Measurements from ENCODE around the gene CPSF4. TPM values are rescaled to one million over a fixed set of nuclear protein-coding genes. Genes with fewer than 3 reads are reported as not detected.
A peak's percentile ranks its signal among the peaks of the same experiment; 100 is the strongest.

The CPSF4 gene
- total RNA-seq (38.0 and 44.9 TPM in 2 replicates), polyA plus RNA-seq (17.3 and 21.9 TPM in 2 replicates), polyA minus RNA-seq (ENCODE audit: low replicate concordance) (61.0 and 99.5 TPM in 2 replicates)
- polyA plus RNA-seq (2012), result 20.1 and 28.4 TPM in 2 replicates

DNA sequence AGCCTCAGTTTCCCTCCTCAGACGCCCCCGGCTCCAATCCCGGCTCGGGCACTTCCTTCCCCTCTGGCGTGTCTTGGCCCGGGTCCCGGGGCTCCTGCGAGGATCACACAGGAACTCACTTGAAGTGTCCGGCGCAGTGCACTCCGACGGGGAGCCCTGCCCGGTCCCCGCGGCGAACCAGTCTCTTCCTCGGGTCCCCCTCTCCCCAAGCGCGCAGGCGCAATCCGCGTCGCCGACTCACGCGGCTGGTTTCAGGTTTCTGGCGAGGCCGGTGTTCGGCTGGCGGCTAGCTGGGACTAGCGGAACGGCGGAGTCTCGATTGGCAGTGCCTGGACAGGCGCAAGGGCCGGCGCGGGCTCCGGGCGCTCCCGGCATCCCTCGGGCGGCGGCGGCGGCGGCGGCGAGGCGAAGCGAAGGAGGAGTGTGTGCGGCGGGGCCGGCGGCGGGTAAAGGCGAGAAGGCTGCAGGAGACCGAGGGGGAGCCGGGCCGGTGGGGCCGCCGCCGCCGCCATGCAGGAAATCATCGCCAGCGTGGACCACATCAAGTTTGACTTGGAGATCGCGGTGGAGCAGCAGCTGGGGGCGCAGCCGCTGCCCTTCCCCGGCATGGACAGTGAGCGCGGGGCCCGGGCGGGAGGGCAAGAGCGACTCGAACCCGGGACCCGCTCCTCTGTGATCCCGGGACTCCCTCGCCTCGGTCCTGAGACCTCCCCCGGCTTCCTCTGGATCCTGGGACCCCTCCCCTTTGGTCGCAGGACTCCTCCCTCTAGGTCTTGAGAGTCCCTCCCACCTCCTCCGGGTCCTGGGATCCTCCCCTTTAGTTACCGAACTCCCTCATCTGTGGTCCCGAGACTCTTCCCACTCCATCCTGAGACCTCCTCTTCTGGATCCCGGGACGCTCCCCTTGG, at the start of gene CPSF4, which contains the start of gene PTCD1:
Gene CPSF4 (plus strand): TSS at position 371 of the 908 bp plus-strand sequence. CDS start 140 bp downstream, at position 511.
Gene PTCD1 (minus strand): TSS at position 226 of the 908 bp plus-strand sequence. CDS start 3,556 bp downstream, outside the sequence.
- DNase-seq (ENCODE audit: low read depth in 2 of 2), result peak; percentile 94
- H3K4me3 ChIP-seq (replicated peaks in 1 of 4; ENCODE audit: control extremely low read depth in 1 of 4, insufficient read depth in 1 of 4, low read depth in 3 of 4, low read length in 4 of 4), result peak within 1 kb of the TSS; percentile 90 to 98 (median 95)
- H3K9ac ChIP-seq (ENCODE audit: insufficient read depth, low read length), result peak within 1 kb of the TSS; percentile 83
- no peaks in the 10 kb centered on the region for H4K20me1 ChIP-seq (ENCODE audit: control insufficient read depth, extremely low read depth, insufficient read depth, low read length)
- peaks cover 10% of the 10 kb centered on the region for H3K4me1 ChIP-seq (ENCODE audit: control insufficient read depth, extremely low read depth, insufficient read depth, low read length)
- H3K27me3 ChIP-seq (ENCODE audit: control insufficient read depth, insufficient read depth, low read length), result no peaks in the 10 kb centered on the region
- H3K36me3 ChIP-seq (ENCODE audit: control insufficient read depth, insufficient read depth, low read length), result no peaks in the 10 kb centered on the region
- peak within 1 kb of the TSS; percentile 80 for H3K27ac ChIP-seq (ENCODE audit: insufficient read depth, low read length)
- no peak for TF ChIP-seq EZH2 (IDR thresholded peaks at IDR 0.05; ENCODE audit: low read length, missing control alignments)
- TF ChIP-seq, protein P1, sequence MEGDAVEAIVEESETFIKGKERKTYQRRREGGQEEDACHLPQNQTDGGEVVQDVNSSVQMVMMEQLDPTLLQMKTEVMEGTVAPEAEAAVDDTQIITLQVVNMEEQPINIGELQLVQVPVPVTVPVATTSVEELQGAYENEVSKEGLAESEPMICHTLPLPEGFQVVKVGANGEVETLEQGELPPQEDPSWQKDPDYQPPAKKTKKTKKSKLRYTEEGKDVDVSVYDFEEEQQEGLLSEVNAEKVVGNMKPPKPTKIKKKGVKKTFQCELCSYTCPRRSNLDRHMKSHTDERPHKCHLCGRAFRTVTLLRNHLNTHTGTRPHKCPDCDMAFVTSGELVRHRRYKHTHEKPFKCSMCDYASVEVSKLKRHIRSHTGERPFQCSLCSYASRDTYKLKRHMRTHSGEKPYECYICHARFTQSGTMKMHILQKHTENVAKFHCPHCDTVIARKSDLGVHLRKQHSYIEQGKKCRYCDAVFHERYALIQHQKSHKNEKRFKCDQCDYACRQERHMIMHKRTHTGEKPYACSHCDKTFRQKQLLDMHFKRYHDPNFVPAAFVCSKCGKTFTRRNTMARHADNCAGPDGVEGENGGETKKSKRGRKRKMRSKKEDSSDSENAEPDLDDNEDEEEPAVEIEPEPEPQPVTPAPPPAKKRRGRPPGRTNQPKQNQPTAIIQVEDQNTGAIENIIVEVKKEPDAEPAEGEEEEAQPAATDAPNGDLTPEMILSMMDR (conservative IDR thresholded peaks at IDR 0.05 in 1 of 2, IDR thresholded peaks at IDR 0.05 in 1 of 2; ENCODE audit: low read depth in 1 of 2, low read length in 2 of 2), result no peak
- no peaks in the 10 kb centered on the region for H3K9me3 ChIP-seq (ENCODE audit: control insufficient read depth, insufficient read depth, low read depth, low read length)
- peak within 1 kb of the TSS; percentile 94 for H3K4me2 ChIP-seq (ENCODE audit: extremely low read depth, insufficient read depth, low read length)
- peak within 1 kb of the TSS; percentile 79 for H2AFZ ChIP-seq (ENCODE audit: low read length)
- peaks cover 34% of the 10 kb centered on the region for H3K79me2 ChIP-seq (ENCODE audit: control insufficient read depth, insufficient read depth, low read length)

DNA sequence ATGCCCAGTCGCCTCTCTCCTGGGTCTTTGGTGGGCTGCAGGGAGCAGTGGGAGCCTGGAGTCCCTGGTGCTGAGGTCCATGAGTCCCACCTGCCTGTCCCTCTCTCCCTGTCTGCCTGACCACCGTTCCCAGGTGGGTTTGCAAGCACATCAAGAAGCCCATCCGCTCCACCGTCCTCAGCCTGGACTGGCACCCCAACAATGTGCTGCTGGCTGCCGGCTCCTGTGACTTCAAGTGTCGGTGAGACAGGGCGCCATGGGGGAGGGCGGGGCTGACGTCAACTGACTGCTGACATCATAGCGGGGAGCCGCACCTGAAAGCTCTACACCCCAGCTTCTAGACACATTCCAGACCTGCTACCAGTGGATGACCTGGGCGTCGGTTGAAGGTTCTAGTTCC, 49.0 kb upstream of the CPSF4 start:
- no peak overlapping the region for H2AFZ ChIP-seq (ENCODE audit: low read length)
- no peaks in the 10 kb centered on the region for H3K79me2 ChIP-seq (ENCODE audit: control insufficient read depth, insufficient read depth, low read length)
- no peak for TF ChIP-seq EZH2 (IDR thresholded peaks at IDR 0.05; ENCODE audit: low read length, missing control alignments)
- TF ChIP-seq, protein P1 (conservative IDR thresholded peaks at IDR 0.05 in 1 of 2, IDR thresholded peaks at IDR 0.05 in 1 of 2; ENCODE audit: low read depth in 1 of 2, low read length in 2 of 2), result no peak
- H3K4me1 ChIP-seq (ENCODE audit: control insufficient read depth, extremely low read depth, insufficient read depth, low read length), result peaks cover 11% of the 10 kb centered on the region
- no peak overlapping the region for H3K4me3 ChIP-seq (replicated peaks in 1 of 4; ENCODE audit: control extremely low read depth in 1 of 4, insufficient read depth in 1 of 4, low read depth in 3 of 4, low read length in 4 of 4)
- no peak for DNase-seq (ENCODE audit: low read depth in 2 of 2)
- H4K20me1 ChIP-seq (ENCODE audit: control insufficient read depth, extremely low read depth, insufficient read depth, low read length), result no peaks in the 10 kb centered on the region
- H3K9ac ChIP-seq (ENCODE audit: insufficient read depth, low read length), result no peak overlapping the region
- H3K9me3 ChIP-seq (ENCODE audit: control insufficient read depth, insufficient read depth, low read depth, low read length), result no peaks in the 10 kb centered on the region
- H3K4me2 ChIP-seq (ENCODE audit: extremely low read depth, insufficient read depth, low read length), result no peak overlapping the region
- H3K27me3 ChIP-seq (ENCODE audit: control insufficient read depth, insufficient read depth, low read length), result no peaks in the 10 kb centered on the region
- H3K27ac ChIP-seq (ENCODE audit: insufficient read depth, low read length), result no peak overlapping the region
- peaks cover 47% of the 10 kb centered on the region for H3K36me3 ChIP-seq (ENCODE audit: control insufficient read depth, insufficient read depth, low read length)

DNA sequence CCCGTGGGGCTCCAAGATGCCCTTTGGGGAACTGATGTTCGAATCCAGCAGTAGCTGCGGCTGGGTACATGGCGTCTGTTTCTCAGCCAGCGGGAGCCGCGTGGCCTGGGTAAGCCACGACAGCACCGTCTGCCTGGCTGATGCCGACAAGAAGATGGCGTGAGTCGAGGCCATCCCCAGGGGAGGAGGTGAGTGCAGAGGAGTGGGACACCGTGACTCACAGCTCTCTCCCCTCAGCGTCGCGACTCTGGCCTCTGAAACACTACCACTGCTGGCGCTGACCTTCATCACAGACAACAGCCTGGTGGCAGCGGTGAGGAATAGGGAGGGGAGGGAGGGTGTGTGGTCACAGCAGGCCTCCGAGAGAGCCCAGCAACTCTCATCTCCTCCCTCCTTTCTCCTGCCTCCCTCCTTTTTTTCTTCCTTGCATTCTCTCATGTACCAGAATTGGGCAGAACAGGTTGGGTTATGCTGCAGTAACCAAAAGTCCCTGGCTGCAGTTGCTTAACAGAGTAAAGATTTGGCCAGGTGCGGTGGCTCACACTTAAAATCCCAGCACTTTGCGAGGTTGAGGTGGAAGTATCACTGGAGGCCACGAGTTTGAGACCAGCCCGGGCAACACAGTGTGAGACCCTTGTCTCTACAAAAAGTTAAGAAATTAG, 47.7 kb upstream of the CPSF4 start:
- no peak for DNase-seq (ENCODE audit: low read depth in 2 of 2)

More for the DNA sequence above, 47.7 kb upstream of the CPSF4 start:
- no peaks in the 10 kb centered on the region for H3K9me3 ChIP-seq (ENCODE audit: control insufficient read depth, insufficient read depth, low read depth, low read length)
- no peak overlapping the region for H3K4me3 ChIP-seq (replicated peaks in 1 of 4; ENCODE audit: control extremely low read depth in 1 of 4, insufficient read depth in 1 of 4, low read depth in 3 of 4, low read length in 4 of 4)
- H3K27me3 ChIP-seq (ENCODE audit: control insufficient read depth, insufficient read depth, low read length), result no peaks in the 10 kb centered on the region
- H2AFZ ChIP-seq (ENCODE audit: low read length), result no peak overlapping the region
- H3K27ac ChIP-seq (ENCODE audit: insufficient read depth, low read length), result no peak overlapping the region
- peaks cover 4% of the 10 kb centered on the region for H3K79me2 ChIP-seq (ENCODE audit: control insufficient read depth, insufficient read depth, low read length)
- peaks cover 11% of the 10 kb centered on the region for H3K4me1 ChIP-seq (ENCODE audit: control insufficient read depth, extremely low read depth, insufficient read depth, low read length)
- TF ChIP-seq, protein P1 (conservative IDR thresholded peaks at IDR 0.05 in 1 of 2, IDR thresholded peaks at IDR 0.05 in 1 of 2; ENCODE audit: low read depth in 1 of 2, low read length in 2 of 2), result no peak
- no peak for TF ChIP-seq EZH2 (IDR thresholded peaks at IDR 0.05; ENCODE audit: low read length, missing control alignments)
- no peak overlapping the region for H3K4me2 ChIP-seq (ENCODE audit: extremely low read depth, insufficient read depth, low read length)
- H3K9ac ChIP-seq (ENCODE audit: insufficient read depth, low read length), result no peak overlapping the region
- H3K36me3 ChIP-seq (ENCODE audit: control insufficient read depth, insufficient read depth, low read length), result peaks cover 48% of the 10 kb centered on the region
- no peaks in the 10 kb centered on the region for H4K20me1 ChIP-seq (ENCODE audit: control insufficient read depth, extremely low read depth, insufficient read depth, low read length)

All from fibroblast of lung (primary cell).